WTC11 (cell line): ENCODE measurements around the gene ALG8. TPM values are rescaled to one million over a fixed set of nuclear protein-coding genes. Genes with fewer than 3 reads are reported as not detected.
A peak's percentile ranks its signal among the peaks of the same experiment; 100 is the strongest.
"Not testable (repeated sequence)": the region's sequence is repeated elsewhere in the genome, so short reads cannot be mapped to it uniquely, and the experiment has no call there.

Source experiments
- ATAC-seq: fragments of 200-7000 bp; cut with Tn5 transposase; 2 replicates; pipeline ENCODE4 v1.10.0; 2021; ENCODE audit warnings: mild to moderate bottlenecking, moderate library complexity
- CTCF ChIA-PET: fragments of 300-600 bp; sonication (Branson Sonifier 250); formaldehyde crosslinking; loops from one replicate; lab custom pipeline; 2021; ENCODE audit warnings: antibody characterized with exemption; lab: Charles Lee
- POLR2A ChIA-PET: fragments of 350-600 bp; sonication (Branson Sonifier 250); formaldehyde crosslinking; loops from one replicate; lab custom pipeline; 2021; ENCODE audit warnings: antibody characterized with exemption; lab: Charles Lee
- DNase-seq: peaks from one replicate; pipeline ENCODE4 v3.0.0; 2021; ENCODE audit warnings: low spot score
- H3K27ac Mint-ChIP-seq: 2 replicates; pipeline ENCODE4 v1.8.0; 2021; ENCODE audit warnings: mixed read lengths
- H3K27me3 Mint-ChIP-seq: 2 replicates; pipeline ENCODE4 v1.8.0; 2021; ENCODE audit warnings: low read depth, mild to moderate bottlenecking, moderate library complexity, mixed read lengths
- H3K36me3 Mint-ChIP-seq: 2 replicates; pipeline ENCODE4 v1.8.0; 2021; ENCODE audit warnings: mixed read lengths
- H3K4me1 Mint-ChIP-seq: 2 replicates; pipeline ENCODE4 v1.8.0; 2022; ENCODE audit warnings: mixed read lengths
- H3K4me3 Mint-ChIP-seq: 2 replicates; pipeline ENCODE4 v1.8.0; 2021; ENCODE audit warnings: mild to moderate bottlenecking, moderate library complexity, mixed read lengths
- H3K9me3 Mint-ChIP-seq: 2 replicates; pipeline ENCODE4 v1.8.0; 2021; ENCODE audit warnings: mixed read lengths
- ARID4B ChIP-seq: sonication (generic); formaldehyde crosslinking; IDR thresholded peaks from 2 replicates; pipeline ENCODE4 v1.8.0; 2023; ENCODE audit warnings: missing genetic modification reagents, mild to moderate bottlenecking, borderline replicate concordance
- ERG ChIP-seq: fragments of 250-450 bp; sonication (Bioruptor Pico); IDR thresholded peaks from 2 replicates; pipeline ENCODE4 v1.8.0; 2021; ENCODE audit warnings: mild to moderate bottlenecking
- ETV6 ChIP-seq: sonication (generic); formaldehyde crosslinking; IDR thresholded peaks from 2 replicates; pipeline ENCODE4 v1.8.1; 2022; ENCODE audit warnings: mild to moderate bottlenecking, missing genetic modification reagents
- FOXJ3 ChIP-seq: sonication (generic); formaldehyde crosslinking; IDR thresholded peaks from 2 replicates; pipeline ENCODE4 v1.9.0; 2021; ENCODE audit warnings: missing genetic modification reagents, mild to moderate bottlenecking, borderline replicate concordance
- FOXP1 ChIP-seq: sonication (generic); formaldehyde crosslinking; IDR thresholded peaks from 2 replicates; pipeline ENCODE4 v1.8.0; 2022; ENCODE audit warnings: missing genetic modification reagents, mild to moderate bottlenecking, moderate library complexity, borderline replicate concordance
- KAT7 ChIP-seq: sonication (generic); formaldehyde crosslinking; IDR thresholded peaks from 2 replicates; pipeline ENCODE4 v1.8.1; 2023; ENCODE audit warnings: missing genetic modification reagents, mild to moderate bottlenecking, borderline replicate concordance
- NFE2L1 ChIP-seq: sonication (generic); formaldehyde crosslinking; IDR thresholded peaks from 2 replicates; pipeline ENCODE4 v1.8.1; 2023; ENCODE audit warnings: missing genetic modification reagents
- NR2C2 ChIP-seq: sonication (generic); formaldehyde crosslinking; IDR thresholded peaks from 2 replicates; pipeline ENCODE4 v1.8.0; 2022; ENCODE audit warnings: mild to moderate bottlenecking, missing genetic modification reagents
- SMAD4 ChIP-seq: sonication (generic); formaldehyde crosslinking; IDR thresholded peaks from 2 replicates; pipeline ENCODE4 v1.8.0; 2022; ENCODE audit warnings: mild to moderate bottlenecking, missing genetic modification reagents
- SOX15 ChIP-seq: fragments of 250-450 bp; sonication (Bioruptor Pico); IDR thresholded peaks from 2 replicates; pipeline ENCODE4 v1.9.0; 2021; ENCODE audit warnings: mild to moderate bottlenecking
- SP1 ChIP-seq: sonication (generic); formaldehyde crosslinking; conservative IDR thresholded peaks from 2 replicates; pipeline ENCODE4 v1.8.1; 2022; ENCODE audit warnings: missing genetic modification reagents
- TP53 ChIP-seq: sonication (generic); formaldehyde crosslinking; IDR thresholded peaks from 2 replicates; pipeline ENCODE4 v1.8.1; 2023; ENCODE audit warnings: mild to moderate bottlenecking, missing genetic modification reagents
- total RNA-seq: library from RNA; stranded (reverse); gene quantifications from 3 replicates; pipeline ENCODE4 v1.2.3, GENCODE V29; 2021
- TF ChIP-seq, protein P1 (sequence below): sonication (generic); formaldehyde crosslinking; IDR thresholded peaks from 2 replicates; pipeline ENCODE4 v1.8.0; 2022; ENCODE audit warnings: mild to moderate bottlenecking, missing genetic modification reagents
- TF ChIP-seq, protein P2 (sequence below): sonication (generic); formaldehyde crosslinking; IDR thresholded peaks from 2 replicates; pipeline ENCODE4 v1.8.1; 2023; ENCODE audit warnings: mild to moderate bottlenecking, missing genetic modification reagents

ALG8 gene
- total RNA-seq, 1 experiment from 2014 or later = 63.8 TPM

GRCh38 chr11:78079232-78080083 lies 60.0 kb downstream of the ALG8 start, which contains the start of gene NDUFC2 (continued):
- peak; percentile 87 for TF ChIP-seq ARID4B (CRISPR knock-in tag)
- 0 out of 2 replicates have a peak, but pooled peaks have one; percentile 39 for TF ChIP-seq NR2C2
- TF ChIP-seq SP1 (CRISPR knock-in tag) = peak; percentile 82
- TF ChIP-seq, protein P1, sequence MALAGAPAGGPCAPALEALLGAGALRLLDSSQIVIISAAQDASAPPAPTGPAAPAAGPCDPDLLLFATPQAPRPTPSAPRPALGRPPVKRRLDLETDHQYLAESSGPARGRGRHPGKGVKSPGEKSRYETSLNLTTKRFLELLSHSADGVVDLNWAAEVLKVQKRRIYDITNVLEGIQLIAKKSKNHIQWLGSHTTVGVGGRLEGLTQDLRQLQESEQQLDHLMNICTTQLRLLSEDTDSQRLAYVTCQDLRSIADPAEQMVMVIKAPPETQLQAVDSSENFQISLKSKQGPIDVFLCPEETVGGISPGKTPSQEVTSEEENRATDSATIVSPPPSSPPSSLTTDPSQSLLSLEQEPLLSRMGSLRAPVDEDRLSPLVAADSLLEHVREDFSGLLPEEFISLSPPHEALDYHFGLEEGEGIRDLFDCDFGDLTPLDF (CRISPR knock-in tag) = no peak; the same call in 1 of the 2 replicates
- no peak for TF ChIP-seq TP53
- no peak; the same call in 1 of the 2 replicates for TF ChIP-seq ERG (CRISPR knock-in tag)
- TF ChIP-seq NFE2L1 = peak; percentile 82; the same call in 1 of the 2 replicates
- TF ChIP-seq FOXJ3 (CRISPR knock-in tag) = no peak
- TF ChIP-seq KAT7 = peak; percentile 91
- peak; percentile 91 for TF ChIP-seq FOXP1 (CRISPR knock-in tag)
- no peak for TF ChIP-seq SOX15 (CRISPR knock-in tag)
- peak; percentile 71; the same call in 1 of the 2 replicates for TF ChIP-seq ETV6 (CRISPR knock-in tag)

DNA sequence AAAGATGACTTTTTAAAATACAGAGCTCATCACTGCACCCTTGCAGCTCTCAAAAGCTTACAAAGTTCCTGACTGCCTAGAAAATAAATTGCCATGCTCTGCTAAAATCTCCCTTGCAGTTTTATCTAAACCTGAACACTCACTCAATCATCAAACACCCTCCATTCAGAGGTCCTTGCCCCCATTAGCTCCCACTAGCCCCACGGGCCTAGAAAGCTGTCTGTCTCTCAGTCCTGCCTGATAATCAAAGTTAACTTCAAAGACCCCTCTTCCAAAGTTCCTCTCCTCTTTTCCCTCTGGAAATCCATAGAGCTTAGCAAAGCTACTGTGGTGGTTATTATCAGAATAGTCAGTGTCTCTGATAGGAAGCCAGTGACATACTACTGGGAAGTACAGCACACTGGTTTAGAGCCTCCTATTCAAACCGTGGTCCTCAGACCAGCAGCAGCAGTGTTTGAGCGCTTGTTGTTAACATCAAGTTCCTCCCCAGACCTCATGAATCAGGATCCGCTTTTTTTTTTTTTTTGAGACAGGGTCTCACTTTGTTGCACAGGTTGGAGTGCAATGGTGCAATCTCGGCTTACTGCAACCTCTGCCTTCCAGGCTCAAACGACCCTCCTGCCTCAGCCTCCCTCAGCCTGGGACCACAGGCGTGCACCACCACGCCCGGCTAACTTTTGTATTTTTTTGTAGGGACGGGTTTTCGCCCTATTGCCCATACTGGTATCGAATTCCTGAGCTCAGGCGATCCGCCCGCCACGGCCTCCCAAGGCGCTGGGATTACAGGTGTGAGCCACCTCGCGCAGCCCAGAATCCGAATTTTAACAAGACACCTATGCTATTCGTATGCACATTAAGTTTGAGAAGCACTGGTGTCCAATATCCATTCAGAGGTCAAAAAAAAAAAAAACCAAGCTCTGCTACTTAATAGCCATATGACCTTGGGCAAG lies 60.9 kb downstream of the ALG8 start:
- peaks cover 8% of the 10 kb centered on the region for H3K27me3 Mint-ChIP-seq
- peak overlapping the region; percentile 92 for H3K27ac Mint-ChIP-seq
- H3K4me1 Mint-ChIP-seq = peaks cover 17% of the 10 kb centered on the region
- peak overlapping the region; percentile 91 for H3K4me3 Mint-ChIP-seq
- ChIA-PET POLR2A (no interaction called here), CTCF (interaction anchor here (0.9 to 2.1 kb wide), 5 partner anchors 32 to 84 kb away, joined by 3 to 7 read pairs (median 7); partner anchors contain the start of gene INTS4)
- DNase-seq (no peak), ATAC-seq (no peak; the same call in 1 of the 2 replicates)
- TF ChIP-seq, protein P2, sequence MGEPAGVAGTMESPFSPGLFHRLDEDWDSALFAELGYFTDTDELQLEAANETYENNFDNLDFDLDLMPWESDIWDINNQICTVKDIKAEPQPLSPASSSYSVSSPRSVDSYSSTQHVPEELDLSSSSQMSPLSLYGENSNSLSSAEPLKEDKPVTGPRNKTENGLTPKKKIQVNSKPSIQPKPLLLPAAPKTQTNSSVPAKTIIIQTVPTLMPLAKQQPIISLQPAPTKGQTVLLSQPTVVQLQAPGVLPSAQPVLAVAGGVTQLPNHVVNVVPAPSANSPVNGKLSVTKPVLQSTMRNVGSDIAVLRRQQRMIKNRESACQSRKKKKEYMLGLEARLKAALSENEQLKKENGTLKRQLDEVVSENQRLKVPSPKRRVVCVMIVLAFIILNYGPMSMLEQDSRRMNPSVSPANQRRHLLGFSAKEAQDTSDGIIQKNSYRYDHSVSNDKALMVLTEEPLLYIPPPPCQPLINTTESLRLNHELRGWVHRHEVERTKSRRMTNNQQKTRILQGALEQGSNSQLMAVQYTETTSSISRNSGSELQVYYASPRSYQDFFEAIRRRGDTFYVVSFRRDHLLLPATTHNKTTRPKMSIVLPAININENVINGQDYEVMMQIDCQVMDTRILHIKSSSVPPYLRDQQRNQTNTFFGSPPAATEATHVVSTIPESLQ = no peak
- TF ChIP-seq SMAD4 (CRISPR knock-in tag) = no peak
- H3K9me3 Mint-ChIP-seq = no peaks in the 10 kb centered on the region
- H3K36me3 Mint-ChIP-seq = no peaks in the 10 kb centered on the region; the same call in 1 of the 2 replicates

- peaks cover 17% of the 10 kb centered on the region for H3K4me1 Mint-ChIP-seq
- H3K9me3 Mint-ChIP-seq, H3K36me3 Mint-ChIP-seq, POLR2A ChIA-PET, DNase-seq, H3K27me3 Mint-ChIP-seq, ATAC-seq, CTCF ChIA-PET: not testable (repeated sequence)
- peak overlapping the region; percentile 91 for H3K4me3 Mint-ChIP-seq
- H3K27ac Mint-ChIP-seq = peak overlapping the region; percentile 50; the same call in 1 of the 2 replicates
These were observed 61.8 kb downstream of the ALG8 start for GRCh38 chr11:78077592-78077991.
